Prostate gland (tissue), 2 donors: ENCODE results near the gene FAM237B. TPM values are rescaled to one million over a fixed set of nuclear protein-coding genes. Genes with fewer than 3 reads are reported as not detected.
"Not testable (repeated sequence)": the region's sequence is repeated elsewhere in the genome, so short reads cannot be mapped to it uniquely, and the experiment has no call there.

ENCODE experiments used
- DNase-seq: peaks from one replicate; pipeline ENCODE4 v3.0.0-alpha.2; 2019; ENCODE audit warnings: low spot score
- H3K27ac ChIP-seq, 2 donors: fragments of 200-600 bp; sonication (generic); 2 replicates each; pipeline ENCODE4 v1.5.1; 2017 to 2019
- H3K27me3 ChIP-seq: fragments of 200-600 bp; sonication (generic); replicated peaks from 2 replicates; pipeline ENCODE4 v1.5.1; 2019; ENCODE audit not compliant: insufficient read depth
- H3K36me3 ChIP-seq, 2 donors: fragments of 200-600 bp; sonication (generic); 1 replicate in 1 of 2; 2 replicates in 1 of 2; pipeline versions ENCODE4 v1.5.1 to v1.8.1; 2017 to 2019
- H3K4me1 ChIP-seq: fragments of 200-600 bp; sonication (generic); replicated peaks from 2 replicates; pipeline ENCODE4 v1.5.1; 2019
- H3K4me3 ChIP-seq, 2 donors: fragments of 200-600 bp; sonication (generic); 2 replicates each; pipeline ENCODE4 v1.5.1; 2017 to 2019
- H3K9me3 ChIP-seq: fragments of 200-600 bp; sonication (generic); 2 replicates; pipeline ENCODE4 v1.5.1; 2017
- CTCF ChIP-seq, 4 experiments: fragments of 200-600 bp in 2 of 4; fragments of 450-650 bp in 2 of 4; sonication (generic) in 2 of 4; IDR thresholded peaks; 1 replicate in 3 of 4; 2 replicates in 1 of 4; pipeline ENCODE4 v1.5.1; 2016 to 2019; ENCODE audit warnings: antibody characterized with exemption in 4 of 4, mild to moderate bottlenecking in 2 of 4, moderate library complexity in 2 of 4
- POLR2A ChIP-seq: fragments of 450-650 bp; IDR thresholded peaks from one replicate; pipeline ENCODE4 v1.6.1; 2016; ENCODE audit warnings: antibody characterized with exemption, mild to moderate bottlenecking
- POLR2AphosphoS5 ChIP-seq: sonication (generic); formaldehyde crosslinking; IDR thresholded peaks from one replicate; pipeline ENCODE4 v1.6.1; 2017; ENCODE audit warnings: antibody characterized with exemption
- WGBS: methylation state at CpG from one replicate; pipeline ENCODE4 v1.1.5; 2018; 5-methylcytosine and 5-hydroxymethylcytosine counted together
- intact Hi-C: fragments of 100-400 bp; cut with DNase I; formaldehyde crosslinking; loops from one replicate; pipeline ENCODE4 v1.14.2; 2022
- total RNA-seq, 2 donors: library from RNA; depleted of rRNA; stranded (reverse); fragments of >200 nt; gene quantifications; one replicate each; pipeline ENCODE4 v1.1.0, GENCODE V29; 2016

The FAM237B gene
- total RNA-seq, 2 donors from 2014 or later: not detected

GRCh38 chr7:90346336-90347125, 25.4 kb upstream of the FAM237B start, which contains the start of gene GTPBP10:
GTPBP10 (plus strand) TSS chr7:90346716; CDS start chr7:90346742, 26 bp downstream.
- Histone ChIP-seq H3K36me3 (no peaks in the 10 kb centered on the region), H3K27me3 (no peaks in the 10 kb centered on the region), H3K4me3 (peak within 1 kb of the TSS; percentile 57 to 70), H3K9me3 (no peaks in the 10 kb centered on the region), H3K27ac (peak within 1 kb of the TSS; percentile 83 to 87), H3K4me1 (peaks cover 7% of the 10 kb centered on the region)
- intact Hi-C loops: loop anchor here (5.0 kb wide), 1 partner anchor 56 kb away; the partner anchor contains the start of gene CLDN12
- peak; percentile 91 for DNase-seq
- WGBS: under 1% methylated on average over 37 of the region's 37 CpGs
- TF ChIP-seq CTCF (IDR thresholded peaks at IDR 0.05): peak; percentile 39 to 94 (median 73)
- TF ChIP-seq POLR2AphosphoS5: peak; percentile 97
- TF ChIP-seq POLR2A: peak; percentile 65

DNA sequence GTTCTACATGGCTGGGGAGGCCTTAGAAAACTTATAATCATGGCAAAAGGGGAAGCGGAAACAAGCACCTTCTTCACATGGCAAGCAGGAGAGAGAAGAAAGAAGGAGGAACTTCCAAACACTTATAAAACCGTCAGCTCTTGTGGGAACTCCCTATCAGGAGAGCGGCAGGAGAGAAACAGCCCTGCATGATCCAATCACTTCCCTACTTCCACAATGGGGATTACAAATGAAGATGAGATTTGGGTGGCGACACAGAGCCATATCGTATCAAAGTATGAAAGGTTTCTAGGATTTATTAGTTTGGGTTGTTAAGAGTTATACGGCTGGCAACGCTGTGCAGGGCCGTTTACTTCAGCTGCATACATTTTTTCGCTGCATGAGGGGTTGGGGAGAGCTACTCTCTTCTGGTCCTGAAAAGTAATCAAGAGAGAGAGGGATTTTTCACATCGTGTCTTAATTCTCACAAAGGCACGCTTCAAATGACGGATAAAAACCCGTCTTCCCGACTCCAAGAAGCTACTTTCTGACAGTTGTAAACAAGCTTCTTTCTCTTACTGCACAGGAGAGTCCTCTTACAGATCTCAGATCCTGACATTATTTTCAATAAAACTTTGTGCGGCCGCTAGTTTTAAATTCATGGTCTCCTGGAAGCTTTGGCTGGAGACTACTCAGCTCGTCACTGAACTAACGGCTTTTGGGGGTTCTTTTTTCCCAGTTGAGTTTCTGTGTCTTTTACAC, 24.7 kb upstream of the FAM237B start:
- intact Hi-C loops: loop anchor here (5.0 kb wide), 1 partner anchor 57 kb away; the partner anchor contains the start of gene CLDN12

DNA sequence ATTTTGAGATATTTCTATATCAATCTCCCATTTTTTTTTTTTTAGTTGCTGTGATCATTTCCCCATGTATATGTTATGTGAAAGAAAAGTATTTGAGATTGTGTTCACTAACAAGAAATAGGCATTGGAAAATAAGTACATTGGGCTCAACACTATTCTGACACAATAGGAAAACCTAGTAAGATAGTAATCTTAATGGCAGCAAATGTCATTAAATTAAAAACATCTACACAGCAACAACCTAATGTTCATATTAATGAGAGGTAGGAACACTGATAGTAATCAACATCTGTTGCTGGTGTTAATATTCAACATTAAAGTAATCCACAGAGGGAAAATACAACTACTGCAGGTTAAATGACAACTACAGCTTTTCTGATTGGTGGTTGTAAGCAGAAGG, 23.9 kb upstream of the FAM237B start:
- no peak for DNase-seq
- Histone ChIP-seq H3K9me3 (no peaks in the 10 kb centered on the region), H3K4me1 (peaks cover 7% of the 10 kb centered on the region), H3K36me3 (no peaks in the 10 kb centered on the region), H3K4me3 (no peak overlapping the region), H3K27me3 (no peaks in the 10 kb centered on the region), H3K27ac (peak overlapping the region; percentile 83 to 87)
- intact Hi-C loops: loop anchor here (5.0 kb wide), 1 partner anchor 57 kb away; the partner anchor contains the start of gene CLDN12
- no peak for TF ChIP-seq POLR2AphosphoS5
- TF ChIP-seq CTCF (IDR thresholded peaks at IDR 0.05): no peak
- TF ChIP-seq POLR2A: no peak

More for the DNA sequence above, 24.7 kb upstream of the FAM237B start:
- TF ChIP-seq POLR2A: no peak
- no peak for TF ChIP-seq CTCF (IDR thresholded peaks at IDR 0.05)
- TF ChIP-seq POLR2AphosphoS5: peak; percentile 25
- peak overlapping the region; percentile 83 to 87 for H3K27ac ChIP-seq
- no peaks in the 10 kb centered on the region for H3K27me3 ChIP-seq
- peaks cover 7% of the 10 kb centered on the region for H3K4me1 ChIP-seq
- 4% methylated on average over 18 of the region's 18 CpGs for WGBS
- peak; percentile 27 for DNase-seq
- H3K36me3 ChIP-seq: no peaks in the 10 kb centered on the region
- no peaks in the 10 kb centered on the region for H3K9me3 ChIP-seq
- peak overlapping the region; percentile 57 to 70 for H3K4me3 ChIP-seq

- no peak for DNase-seq
- H3K36me3 ChIP-seq: no peaks in the 10 kb centered on the region
- no peak overlapping the region for H3K27ac ChIP-seq
- no peaks in the 10 kb centered on the region for H3K4me1 ChIP-seq
- H3K4me3 ChIP-seq: no peak overlapping the region
- TF ChIP-seq POLR2A (no peak), POLR2AphosphoS5 (no peak), CTCF (IDR thresholded peaks at IDR 0.05) (no peak)
- H3K9me3 ChIP-seq: no peaks in the 10 kb centered on the region
- no peaks in the 10 kb centered on the region for H3K27me3 ChIP-seq
- intact Hi-C loops: no loop called here
Observed at GRCh38 chr7:90337106-90337505, 16.0 kb upstream of the FAM237B start.

DNA sequence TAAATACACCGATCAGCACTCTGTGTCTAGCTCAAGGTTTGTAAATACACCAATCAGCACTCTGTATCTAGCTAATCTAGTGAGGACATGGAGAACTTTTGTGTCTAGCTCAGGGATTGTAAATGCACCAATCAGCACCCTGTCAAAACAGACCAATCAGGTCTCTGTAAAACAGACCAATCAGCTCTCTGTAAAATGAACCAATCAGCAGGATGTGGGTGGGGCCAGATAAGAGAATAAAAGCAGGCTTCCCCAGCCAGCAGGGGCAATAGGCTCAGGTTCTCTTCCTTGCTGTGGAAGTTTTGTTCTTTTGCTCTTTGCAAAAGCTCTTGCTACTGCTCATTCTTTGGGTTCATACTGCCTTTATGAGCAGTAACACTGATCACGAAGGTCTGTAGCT, 13.8 kb upstream of the FAM237B start:
- H3K4me3 ChIP-seq, H3K4me1 ChIP-seq, H3K36me3 ChIP-seq, DNase-seq, H3K27me3 ChIP-seq, H3K27ac ChIP-seq, intact Hi-C loops, H3K9me3 ChIP-seq: not testable (repeated sequence)
- 94% methylated on average over 2 of the region's 2 CpGs for WGBS
